Transverse colon (tissue), 4 donors: ENCODE data around the gene MSI2. TPM values are rescaled to one million over a fixed set of nuclear protein-coding genes. Genes with fewer than 3 reads are reported as not detected.

Experiments
- DNase-seq: peaks from one replicate; pipeline ENCODE4 v3.0.0-alpha.2; 2019
- H3K27ac ChIP-seq, 4 donors: fragments of 200-600 bp; sonication (generic); 2 replicates each; pipeline ENCODE4 v1.5.1; 2016 to 2018; ENCODE audit warnings: inconsistent platforms in 4 of 4
- H3K27me3 ChIP-seq: fragments of 200-600 bp; sonication (generic); 2 replicates; pipeline ENCODE4 v1.5.1; 2017; ENCODE audit warnings: inconsistent platforms
- H3K36me3 ChIP-seq, 4 donors: fragments of 200-600 bp; sonication (generic); 2 replicates each; pipeline ENCODE4 v1.5.1; 2017 to 2019; ENCODE audit warnings: inconsistent platforms in 4 of 4
- H3K4me1 ChIP-seq, 4 donors: fragments of 200-600 bp; sonication (generic); 2 replicates each; pipeline ENCODE4 v1.5.1; 2017 to 2020; ENCODE audit warnings: inconsistent platforms in 4 of 4
- H3K4me3 ChIP-seq, 4 donors: fragments of 200-600 bp; sonication (generic); 1 replicate in 1 of 4; 2 replicates in 3 of 4; pipeline versions ENCODE4 v1.5.1 to v1.6.1; 2017 to 2019; ENCODE audit warnings: inconsistent platforms in 4 of 4
- H3K9me3 ChIP-seq, 2 donors: fragments of 200-600 bp; sonication (generic); 2 replicates each; pipeline ENCODE4 v1.5.1; 2017 to 2019; ENCODE audit warnings: inconsistent platforms in 2 of 2
- EP300 ChIP-seq: sonication (generic); formaldehyde crosslinking; IDR thresholded peaks from one replicate; pipeline ENCODE4 v1.6.1; 2017; ENCODE audit warnings: antibody characterized with exemption, low read depth
- POLR2A ChIP-seq: fragments of 450-650 bp; IDR thresholded peaks from one replicate; pipeline ENCODE4 v1.6.1; 2016; ENCODE audit warnings: antibody characterized with exemption, mild to moderate bottlenecking, moderate library complexity
- POLR2AphosphoS5 ChIP-seq, 3 donors: sonication (generic); formaldehyde crosslinking; IDR thresholded peaks; one replicate each; pipeline ENCODE4 v1.6.1; 2016; ENCODE audit warnings: antibody characterized with exemption in 3 of 3
- WGBS, 2 donors: methylation state at CpG; one replicate each; pipeline ENCODE4 v1.1.5; 2018; ENCODE audit warnings: low coverage in 1 of 2; 5-methylcytosine and 5-hydroxymethylcytosine counted together
- in situ Hi-C, 4 donors: fragments of 200-750 bp; cut with MboI; loops; one replicate each; pipeline versions ENCODE4 v1.15.0 to v1.15.1; 2017; ENCODE audit warnings: low sequenced_read_pairs in 3 of 4, low pct_ligation_motif_present in 1 of 4, low pct_unique_long_range_greater_than_20kb in 1 of 4
- intact Hi-C: fragments of 100-400 bp; cut with DNase I; formaldehyde crosslinking; loops from one replicate; pipeline ENCODE4 v1.15.1; 2023; ENCODE audit warnings: low total_unique reads
- total RNA-seq, 4 donors: library from RNA; depleted of rRNA; stranded (reverse); fragments of >200 nt; gene quantifications; one replicate each; pipeline ENCODE4 v1.1.0, GENCODE V29; 2016
- TF ChIP-seq, protein P1 (sequence below), 5 experiments: fragments of 200-600 bp in 3 of 5; fragments of 450-650 bp in 2 of 5; sonication (generic) in 3 of 5; IDR thresholded peaks; 1 replicate in 2 of 5; 2 replicates in 3 of 5; pipeline ENCODE4 v1.5.1; 2016 to 2017; ENCODE audit warnings: antibody characterized with exemption in 5 of 5, inconsistent platforms in 3 of 5, mild to moderate bottlenecking in 2 of 5, moderate library complexity in 1 of 5

The MSI2 gene
- total RNA-seq, 4 donors from 2014 or later: 20.6 to 36.0 (median 29.3) TPM

DNA sequence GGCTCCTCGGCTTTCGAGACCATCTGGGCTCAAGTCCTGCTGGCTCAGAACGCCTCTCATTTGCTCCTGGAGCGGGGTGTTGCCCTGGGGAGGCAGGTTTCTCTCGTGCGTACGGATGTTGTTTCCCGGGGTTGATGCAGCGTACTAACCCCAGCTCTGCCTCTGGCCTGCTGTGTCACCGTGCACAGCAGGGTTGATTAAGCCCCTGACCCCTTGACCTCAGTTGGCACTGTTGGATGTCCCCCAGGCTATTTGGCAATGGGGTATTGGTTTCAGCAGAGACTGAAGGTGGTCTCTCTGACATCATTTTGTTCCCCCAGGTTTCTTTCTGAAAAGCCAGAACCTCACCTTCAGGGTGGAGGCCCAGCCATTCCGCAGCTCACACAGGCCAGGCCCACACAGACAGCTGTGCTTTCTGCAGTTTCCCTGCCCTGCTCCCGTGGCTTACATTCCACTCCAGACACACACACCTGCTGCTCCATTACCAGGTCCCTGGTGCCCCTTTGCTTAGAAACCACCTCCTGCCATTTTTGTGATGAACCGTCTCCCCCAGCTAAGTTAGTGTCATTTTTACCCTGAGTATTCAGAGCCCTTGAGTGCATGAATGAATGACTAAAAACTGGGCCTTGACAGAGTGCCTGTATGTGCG, 255.3 kb downstream of the MSI2 start:
- TF ChIP-seq, protein P1, sequence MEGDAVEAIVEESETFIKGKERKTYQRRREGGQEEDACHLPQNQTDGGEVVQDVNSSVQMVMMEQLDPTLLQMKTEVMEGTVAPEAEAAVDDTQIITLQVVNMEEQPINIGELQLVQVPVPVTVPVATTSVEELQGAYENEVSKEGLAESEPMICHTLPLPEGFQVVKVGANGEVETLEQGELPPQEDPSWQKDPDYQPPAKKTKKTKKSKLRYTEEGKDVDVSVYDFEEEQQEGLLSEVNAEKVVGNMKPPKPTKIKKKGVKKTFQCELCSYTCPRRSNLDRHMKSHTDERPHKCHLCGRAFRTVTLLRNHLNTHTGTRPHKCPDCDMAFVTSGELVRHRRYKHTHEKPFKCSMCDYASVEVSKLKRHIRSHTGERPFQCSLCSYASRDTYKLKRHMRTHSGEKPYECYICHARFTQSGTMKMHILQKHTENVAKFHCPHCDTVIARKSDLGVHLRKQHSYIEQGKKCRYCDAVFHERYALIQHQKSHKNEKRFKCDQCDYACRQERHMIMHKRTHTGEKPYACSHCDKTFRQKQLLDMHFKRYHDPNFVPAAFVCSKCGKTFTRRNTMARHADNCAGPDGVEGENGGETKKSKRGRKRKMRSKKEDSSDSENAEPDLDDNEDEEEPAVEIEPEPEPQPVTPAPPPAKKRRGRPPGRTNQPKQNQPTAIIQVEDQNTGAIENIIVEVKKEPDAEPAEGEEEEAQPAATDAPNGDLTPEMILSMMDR (IDR thresholded peaks at IDR 0.05): no peak
- TF ChIP-seq POLR2AphosphoS5 (IDR thresholded peaks at IDR 0.05) (no peak), EP300 (no peak), POLR2A (no peak)
- Histone ChIP-seq H3K27ac (no peak overlapping the region), H3K9me3 (no peaks in the 10 kb centered on the region), H3K36me3 (no peaks in the 10 kb centered on the region), H3K4me3 (no peak overlapping the region), H3K4me1 (peaks cover 0 to 3% (median 0%) of the 10 kb centered on the region in 4 donors), H3K27me3 (no peaks in the 10 kb centered on the region)
- in situ Hi-C loops (no loop called here), intact Hi-C loops (no loop called here)
- DNase-seq: no peak
- WGBS, 2 donors: 93 to 97% methylated on average over 2 to 14 of the region's 14 CpGs

GRCh38 chr17:57512258-57512657, 255.9 kb downstream of the MSI2 start:
- no peaks in the 10 kb centered on the region for H3K9me3 ChIP-seq
- no peak overlapping the region for H3K4me3 ChIP-seq
- no peak for DNase-seq
- TF ChIP-seq, protein P1 (IDR thresholded peaks at IDR 0.05): no peak
- TF ChIP-seq EP300 (no peak), POLR2AphosphoS5 (IDR thresholded peaks at IDR 0.05) (no peak), POLR2A (no peak)
- no peak overlapping the region for H3K27ac ChIP-seq
- in situ Hi-C loops (no loop called here), intact Hi-C loops (no loop called here)
- no peaks in the 10 kb centered on the region for H3K27me3 ChIP-seq
- no peaks in the 10 kb centered on the region for H3K4me1 ChIP-seq
- WGBS, 2 donors: 92% methylated on average over 3 of the region's 3 CpGs; no CpG with 5 or more reads in 1 of the 2 donors
- no peaks in the 10 kb centered on the region for H3K36me3 ChIP-seq

DNA sequence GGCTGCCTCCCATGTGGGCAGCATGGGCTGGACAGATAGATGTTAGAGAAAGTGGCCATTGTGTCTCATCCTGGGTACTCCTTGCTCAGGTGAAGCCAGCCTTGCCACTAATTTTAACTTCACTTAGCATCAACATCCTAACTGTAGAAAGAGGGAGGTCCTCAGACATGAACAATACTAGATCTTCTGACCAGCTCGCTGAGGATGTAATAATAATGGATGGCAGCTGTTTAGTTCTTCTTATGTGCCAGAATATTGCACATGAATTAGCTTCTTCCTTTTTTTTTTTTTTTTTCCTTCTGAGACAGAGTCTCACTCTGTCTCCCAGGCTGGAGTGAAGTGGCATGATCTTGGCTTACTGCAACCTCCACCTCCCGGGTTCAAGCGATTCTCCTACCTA, 256.4 kb downstream of the MSI2 start:
- in situ Hi-C loops (no loop called here), intact Hi-C loops (no loop called here)
- Histone ChIP-seq H3K36me3 (no peaks in the 10 kb centered on the region), H3K4me1 (no peaks in the 10 kb centered on the region), H3K4me3 (no peak overlapping the region), H3K27ac (no peak overlapping the region), H3K9me3 (no peaks in the 10 kb centered on the region), H3K27me3 (no peaks in the 10 kb centered on the region)
- no peak for TF ChIP-seq POLR2AphosphoS5 (IDR thresholded peaks at IDR 0.05)
- TF ChIP-seq, protein P1 (IDR thresholded peaks at IDR 0.05): no peak
- TF ChIP-seq EP300: no peak
- no peak for TF ChIP-seq POLR2A
- DNase-seq: no peak
- 96 to 100% methylated on average over 2 to 3 of the region's 3 CpGs for WGBS, 2 donors

GRCh38 chr17:57513569-57513968, 257.2 kb downstream of the MSI2 start:
- H3K27ac ChIP-seq: no peak overlapping the region
- H3K4me1 ChIP-seq: no peaks in the 10 kb centered on the region
- in situ Hi-C loops: no loop called here
- H3K9me3 ChIP-seq: no peaks in the 10 kb centered on the region
- H3K27me3 ChIP-seq: no peaks in the 10 kb centered on the region
- no peak for DNase-seq
- TF ChIP-seq EP300 (no peak), POLR2AphosphoS5 (IDR thresholded peaks at IDR 0.05) (no peak), POLR2A (no peak)
- TF ChIP-seq, protein P1 (IDR thresholded peaks at IDR 0.05): no peak
- WGBS, 2 donors: 79 to 87% methylated on average over 2 to 4 of the region's 4 CpGs
- no peaks in the 10 kb centered on the region for H3K36me3 ChIP-seq
- intact Hi-C loops: no loop called here
- no peak overlapping the region for H3K4me3 ChIP-seq
